Measurements from ENCODE around the gene CLSTN2. TPM values are rescaled to one million over a fixed set of nuclear protein-coding genes. Genes with fewer than 3 reads are reported as not detected.

CLSTN2 gene
- total and polyA plus RNA-seq, 2 of the 4 experiments (the other 2 are of a cell fraction) = under 0.01 to 0.07 TPM

DNA sequence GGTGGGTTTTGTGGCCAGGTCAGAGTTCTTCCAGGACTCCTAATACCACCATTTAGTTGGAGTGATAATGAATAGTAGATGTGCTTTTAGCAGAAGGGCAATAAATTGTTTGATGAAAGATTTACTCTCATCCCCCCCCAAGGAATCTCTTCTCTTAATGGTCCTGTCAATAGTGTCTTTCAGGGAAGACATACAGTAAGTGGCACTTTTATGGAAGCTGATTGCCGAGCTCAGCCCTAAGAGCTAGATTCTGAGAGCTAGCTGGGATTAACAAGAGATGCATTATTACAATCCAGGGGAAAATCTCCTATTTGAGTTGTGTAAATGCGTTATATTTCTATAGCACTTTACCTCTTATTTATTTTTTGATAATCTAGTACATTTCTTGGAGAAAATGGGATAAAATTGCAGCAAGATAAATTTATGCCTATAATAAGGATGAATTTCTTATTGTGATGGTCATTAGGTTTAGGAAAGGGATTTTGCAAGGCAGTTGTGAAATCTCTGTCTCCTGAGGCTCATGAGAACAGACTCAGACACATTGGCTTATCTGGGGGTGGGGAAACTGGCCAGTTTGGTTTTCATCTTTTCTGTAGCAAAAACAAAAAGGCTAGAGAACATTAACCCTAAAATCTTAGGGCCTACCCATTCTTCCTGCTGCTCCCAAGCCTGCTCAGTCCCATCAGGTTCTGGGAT lies 41.6 kb upstream of the CLSTN2 start:
- Histone ChIP-seq H2BK15ac (ENCODE audit: low read depth, low read length) (no peak overlapping the region), H2BK120ac (ENCODE audit: low read depth, low read length) (no peak overlapping the region), H3K18ac (ENCODE audit: low read depth, low read length) (no peak overlapping the region), H4K8ac (ENCODE audit: low read depth in 2 of 2, low read length in 2 of 2) (no peak overlapping the region), H3K4me2 (ENCODE audit: low read depth, low read length) (no peak overlapping the region), H3K9ac (ENCODE audit: low read depth, low read length) (no peak overlapping the region), H3K23ac (ENCODE audit: low read depth, low read length) (no peak overlapping the region), H4K20me1 (ENCODE audit: insufficient read depth, low read length) (no peaks in the 10 kb centered on the region), H4K5ac (ENCODE audit: low read depth, low read length) (no peak overlapping the region), H3K9me3 (ENCODE audit: control insufficient read depth, insufficient read depth, low read length) (no peaks in the 10 kb centered on the region), H3K9me1 (ENCODE audit: insufficient read depth, low read length) (no peaks in the 10 kb centered on the region), H3K4me1 (ENCODE audit: control insufficient read depth, insufficient read depth, low read length) (no peaks in the 10 kb centered on the region), H3K27me3 (ENCODE audit: control insufficient read depth, insufficient read depth, low read length) (no peaks in the 10 kb centered on the region), H3K56ac (ENCODE audit: extremely low read depth, insufficient read depth, low read length) (no peak overlapping the region), H3K36me3 (ENCODE audit: control insufficient read depth, insufficient read depth, low read length) (no peaks in the 10 kb centered on the region), H3K4ac (ENCODE audit: low read depth, low read length) (no peak overlapping the region), H2AK5ac (ENCODE audit: low read depth, low read length) (no peak overlapping the region), H2AFZ (replicated peaks; ENCODE audit: low read length, poor library complexity) (no peak overlapping the region), H2AK9ac (replicated peaks; ENCODE audit: low read depth, low read length, poor library complexity) (no peak overlapping the region), H3K27ac (ENCODE audit: insufficient read depth, low read length) (no peak overlapping the region), H2BK20ac (ENCODE audit: low read depth, low read length) (no peak overlapping the region), H3K4me3 (ENCODE audit: insufficient read depth, low read depth, low read length) (no peak overlapping the region), H4K91ac (ENCODE audit: insufficient read depth, low read depth, low read length) (no peak overlapping the region), H3K79me1 (ENCODE audit: low read depth in 1 of 2, low read length in 2 of 2) (no peaks in the 10 kb centered on the region), H2BK5ac (ENCODE audit: low read depth, low read length, poor library complexity, severe bottlenecking) (no peak overlapping the region), H3K14ac (replicated peaks; ENCODE audit: low read depth, low read length) (no peak overlapping the region)
- TF ChIP-seq BHLHE40 (IDR thresholded peaks at IDR 0.05; ENCODE audit: low read depth, low read length) = no peak
- no peak for TF ChIP-seq MAZ (IDR thresholded peaks at IDR 0.05; ENCODE audit: borderline replicate concordance, low read depth, low read length)
- TF ChIP-seq, protein P1, sequence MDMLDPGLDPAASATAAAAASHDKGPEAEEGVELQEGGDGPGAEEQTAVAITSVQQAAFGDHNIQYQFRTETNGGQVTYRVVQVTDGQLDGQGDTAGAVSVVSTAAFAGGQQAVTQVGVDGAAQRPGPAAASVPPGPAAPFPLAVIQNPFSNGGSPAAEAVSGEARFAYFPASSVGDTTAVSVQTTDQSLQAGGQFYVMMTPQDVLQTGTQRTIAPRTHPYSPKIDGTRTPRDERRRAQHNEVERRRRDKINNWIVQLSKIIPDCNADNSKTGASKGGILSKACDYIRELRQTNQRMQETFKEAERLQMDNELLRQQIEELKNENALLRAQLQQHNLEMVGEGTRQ (IDR thresholded peaks at IDR 0.05; ENCODE audit: low read depth, low read length) = no peak
- no peak for TF ChIP-seq CEBPB (IDR thresholded peaks at IDR 0.05; ENCODE audit: low read depth, low read length)
- no peak for TF ChIP-seq NFE2L2 (IDR thresholded peaks at IDR 0.05; ENCODE audit: low read depth, low read length)
- no peak for TF ChIP-seq RAD21 (IDR thresholded peaks at IDR 0.05; ENCODE audit: low read length)
- TF ChIP-seq SMC3 (IDR thresholded peaks at IDR 0.05; ENCODE audit: low read depth, low read length) = no peak
- DNase-seq (no peak), ATAC-seq (ENCODE audit: low read depth) (no peak)
- ChIA-PET CTCF (no interaction called here), POLR2A (ENCODE audit: unreplicated experiment) (no interaction called here)
- no CpG with 5 or more reads among the region's 2 CpGs for WGBS, 2 experiments (ENCODE audit: extremely low coverage in 2 of 2, insufficient read length in 1 of 2)
- dilution Hi-C loops (cut with HindIII; ENCODE audit: low sequenced_read_pairs, unreplicated experiment) (no loop called here), intact Hi-C loops (cut with micrococcal nuclease) (no loop called here), in situ Hi-C loops (cut with MboI; ENCODE audit: low sequenced_read_pairs) (no loop called here)
- BruUV-seq (replicated peaks) = no TSS peak

Data from IMR-90 (cell line).